BE2C (cell line): ENCODE results near the gene FZR1.

Source experiments
- DNase-seq: peaks from one replicate; pipeline ENCODE4 v3.0.0-alpha.2; 2020
- H3K27me3 ChIP-seq: fragments of 250-450 bp; sonication (Bioruptor Pico); 2 replicates; pipeline ENCODE4 v1.5.1; 2020; ENCODE audit warnings: mild to moderate bottlenecking
- H3K36me3 ChIP-seq: fragments of 250-450 bp; sonication (Bioruptor Pico); 2 replicates; pipeline ENCODE4 v1.5.1; 2020; ENCODE audit warnings: mild to moderate bottlenecking
- H3K4me1 ChIP-seq: fragments of 250-450 bp; sonication (Bioruptor Pico); 2 replicates; pipeline ENCODE4 v1.5.1; 2020
- H3K4me3 ChIP-seq: 2 replicates; pipeline ENCODE4 v1.5.1; 2011; ENCODE audit warnings: low read depth, low read length
- H3K9me3 ChIP-seq: fragments of 250-450 bp; sonication (Bioruptor Pico); 2 replicates; pipeline ENCODE4 v1.5.1; 2020
- CTCF ChIP-seq: IDR thresholded peaks from 2 replicates; pipeline ENCODE4 v1.5.1; 2012; ENCODE audit warnings: mild to moderate bottlenecking, low read depth, low read length

FZR1 gene

DNA sequence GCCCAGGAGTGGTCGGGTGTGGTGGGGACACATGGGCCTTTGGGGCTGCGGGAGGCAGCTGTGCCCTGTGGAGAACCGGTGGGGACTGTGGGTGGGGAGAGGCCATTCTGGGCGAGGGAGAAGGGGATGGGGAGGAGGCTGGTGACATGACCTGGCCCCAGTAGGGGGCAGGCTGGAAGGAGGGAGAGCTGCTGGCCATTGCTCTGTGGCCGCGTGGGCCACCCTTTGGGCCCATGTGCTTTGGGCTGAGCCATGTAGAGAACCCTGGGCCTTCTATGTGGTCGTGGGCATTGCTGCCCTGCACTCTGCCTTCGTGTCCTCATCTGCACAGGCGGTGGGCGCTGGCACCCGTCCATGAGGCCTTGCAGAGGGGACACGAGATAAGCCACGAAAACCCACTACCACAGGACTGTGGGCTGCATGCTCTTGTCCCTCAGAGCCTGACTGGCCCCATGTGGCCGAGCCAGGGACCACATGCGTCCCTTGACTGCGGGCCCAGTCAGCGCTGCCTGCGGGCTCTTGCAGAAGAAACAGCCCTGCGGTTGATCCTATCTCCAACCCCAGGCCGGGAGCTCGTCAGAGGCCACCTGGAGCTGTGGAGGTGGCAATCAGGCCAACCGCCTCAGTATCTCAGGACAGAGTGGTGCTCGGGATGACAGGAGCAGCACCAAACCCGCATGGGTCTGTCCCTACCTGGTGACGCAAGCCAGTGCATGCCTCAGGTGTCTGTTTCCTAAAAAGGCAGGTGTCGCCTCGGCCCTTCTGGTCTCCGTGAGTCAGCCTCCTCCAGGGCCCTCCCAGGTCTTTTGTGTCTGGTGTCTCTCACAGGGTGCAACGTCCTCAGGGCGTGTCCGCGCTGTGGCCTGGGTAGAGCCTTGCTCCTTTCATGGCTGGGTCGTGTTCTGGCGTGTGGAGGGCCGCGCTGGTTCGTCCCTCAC lies 14.3 kb downstream of the FZR1 start:
- Histone ChIP-seq H3K9me3 (no peaks in the 10 kb centered on the region), H3K4me1 (peaks cover 15% of the 10 kb centered on the region), H3K4me3 (no peak overlapping the region), H3K27me3 (no peaks in the 10 kb centered on the region), H3K36me3 (peaks cover 20% of the 10 kb centered on the region)
- DNase-seq: peak; percentile 85
- peak; percentile 50 for TF ChIP-seq CTCF

GRCh38 chr19:3521104-3521445 lies 15.0 kb downstream of the FZR1 start:
- Histone ChIP-seq H3K4me1 (peaks cover 15% of the 10 kb centered on the region), H3K36me3 (peaks cover 24% of the 10 kb centered on the region), H3K27me3 (no peaks in the 10 kb centered on the region), H3K9me3 (no peaks in the 10 kb centered on the region), H3K4me3 (no peak overlapping the region)
- no peak for DNase-seq
- no peak for TF ChIP-seq CTCF

DNA sequence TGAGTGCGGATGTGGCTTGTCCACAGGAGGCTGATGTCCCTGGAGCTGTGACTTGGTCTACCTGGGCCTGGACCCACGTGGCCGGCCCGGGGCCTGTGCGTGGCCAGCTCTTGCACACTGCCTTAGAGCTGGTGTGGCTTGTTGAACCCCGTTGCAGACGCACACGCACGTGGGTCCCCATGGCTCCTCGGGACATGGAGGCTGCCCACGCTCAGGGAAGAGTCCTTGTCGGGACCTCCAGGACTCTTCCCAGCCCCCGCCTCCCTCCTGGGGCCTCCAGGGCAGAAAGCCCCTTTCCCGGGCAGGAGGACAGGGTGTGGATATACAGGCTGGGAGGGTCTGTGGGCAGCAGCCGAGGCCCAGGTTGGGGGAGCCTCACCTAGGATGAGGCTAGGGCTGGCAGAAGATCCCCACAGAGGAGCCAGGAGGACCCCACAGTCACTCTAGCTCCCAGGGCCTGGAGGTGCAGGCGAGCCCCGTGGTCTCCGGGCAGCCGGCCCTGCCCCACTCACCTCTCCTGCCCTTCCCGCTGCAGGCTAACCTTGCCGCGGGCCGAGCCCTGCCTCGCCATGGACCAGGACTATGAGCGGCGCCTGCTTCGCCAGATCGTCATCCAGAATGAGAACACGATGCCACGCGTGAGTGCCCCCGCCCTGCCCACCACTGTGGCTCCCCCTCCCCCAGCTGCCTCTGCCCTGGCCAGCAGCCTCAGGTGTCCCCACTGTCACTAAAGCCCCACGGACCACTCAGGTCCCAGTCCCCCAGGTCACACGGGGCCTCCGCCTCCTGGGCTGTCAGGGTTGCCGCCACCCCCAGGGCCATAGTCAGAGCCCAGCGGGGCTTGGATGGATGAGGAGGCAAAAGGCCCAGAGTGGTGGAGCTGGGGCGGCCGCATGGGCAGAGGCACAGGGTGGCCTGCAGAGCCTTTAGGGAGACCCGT lies 16.6 kb downstream of the FZR1 start:
- no peak overlapping the region for H3K4me3 ChIP-seq
- H3K36me3 ChIP-seq: peaks cover 33% of the 10 kb centered on the region
- no peak for DNase-seq
- no peak for TF ChIP-seq CTCF
- H3K27me3 ChIP-seq: no peaks in the 10 kb centered on the region
- H3K4me1 ChIP-seq: peaks cover 15% of the 10 kb centered on the region
- no peaks in the 10 kb centered on the region for H3K9me3 ChIP-seq

DNA sequence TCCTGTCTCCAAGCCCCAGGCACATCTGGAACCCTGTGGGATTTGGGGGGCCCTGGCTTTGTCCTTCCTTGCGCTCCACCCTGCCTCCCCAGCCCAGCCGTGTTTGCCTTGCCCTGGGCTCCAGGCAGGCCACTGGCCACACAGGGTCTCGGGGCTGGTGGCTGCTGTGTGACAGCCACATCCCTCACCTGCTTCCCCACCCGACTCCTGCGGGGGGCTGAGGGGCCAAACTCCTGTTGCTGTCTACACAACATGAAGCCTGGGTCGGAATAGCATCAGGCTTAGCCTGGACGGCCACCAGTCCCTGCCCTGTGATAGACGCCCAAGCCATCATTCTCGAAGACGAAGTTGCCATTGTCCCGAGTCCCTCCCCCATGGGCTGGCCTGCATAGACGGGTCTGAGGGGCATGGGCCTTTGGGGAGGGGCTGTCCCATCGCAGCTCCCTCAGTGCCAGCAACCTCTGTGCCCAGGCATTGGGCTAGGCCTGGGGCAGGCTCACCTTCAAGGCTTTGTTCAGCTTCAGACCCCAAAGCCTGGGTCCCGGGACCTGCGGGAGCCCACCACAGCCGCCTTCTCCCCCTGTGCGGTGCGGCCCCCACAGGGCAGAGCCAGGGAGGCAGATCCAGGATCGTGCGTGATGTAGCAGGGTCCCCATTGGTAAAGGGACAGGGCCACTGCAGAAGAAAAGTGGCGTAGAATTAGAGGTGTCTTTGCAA lies 17.4 kb downstream of the FZR1 start:
- Histone ChIP-seq H3K36me3 (peaks cover 37% of the 10 kb centered on the region), H3K9me3 (no peaks in the 10 kb centered on the region)
- TF ChIP-seq CTCF: no peak

GRCh38 chr19:3524078-3524842 lies 18.1 kb downstream of the FZR1 start:
- no peak for DNase-seq
- H3K36me3 ChIP-seq: peaks cover 36% of the 10 kb centered on the region
- H3K4me3 ChIP-seq: no peak overlapping the region
- no peaks in the 10 kb centered on the region for H3K9me3 ChIP-seq
- H3K27me3 ChIP-seq: no peaks in the 10 kb centered on the region
- peaks cover 15% of the 10 kb centered on the region for H3K4me1 ChIP-seq
- no peak for TF ChIP-seq CTCF

More for the DNA sequence above, 17.4 kb downstream of the FZR1 start:
- no peak overlapping the region for H3K4me3 ChIP-seq
- peaks cover 15% of the 10 kb centered on the region for H3K4me1 ChIP-seq
- H3K27me3 ChIP-seq: no peaks in the 10 kb centered on the region
- DNase-seq: no peak
